GM15510 (cell line): Measurements from ENCODE around the gene KCNIP3.

Source experiments
- POLR2A ChIP-seq: IDR thresholded peaks from 3 replicates; pipeline ENCODE4 v1.6.1; 2011; ENCODE audit warnings: borderline replicate concordance; ENCODE audit not compliant: insufficient read length; ENCODE audit errors: extremely low read depth

Gene KCNIP3

GRCh38 chr2:95323347-95324155, 26.4 kb downstream of the KCNIP3 start:
- no peak for TF ChIP-seq POLR2A

DNA sequence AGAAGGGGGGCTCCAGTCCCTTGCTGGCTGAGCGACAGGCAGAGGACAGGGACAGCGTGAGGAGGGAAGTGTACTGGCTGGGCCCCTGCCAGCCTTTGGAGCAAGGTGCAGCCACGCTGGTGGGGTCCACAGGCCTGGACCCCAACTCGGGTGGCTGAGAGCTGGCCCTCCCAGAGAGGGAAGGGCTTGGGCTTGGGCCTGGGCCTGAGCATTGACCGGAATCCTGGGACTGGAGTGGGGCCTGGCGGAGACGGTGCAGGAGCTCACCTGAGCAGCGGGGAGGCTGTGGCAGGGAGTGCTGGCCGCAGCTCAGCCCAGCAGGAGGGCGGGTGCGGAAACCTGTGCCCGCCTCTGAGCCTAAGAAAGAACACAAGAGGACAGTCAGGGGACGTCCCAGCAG, 27.9 kb downstream of the KCNIP3 start:
- TF ChIP-seq POLR2A = no peak

- TF ChIP-seq POLR2A = no peak
These were observed 28.7 kb downstream of the KCNIP3 start for GRCh38 chr2:95325590-95326432.

DNA sequence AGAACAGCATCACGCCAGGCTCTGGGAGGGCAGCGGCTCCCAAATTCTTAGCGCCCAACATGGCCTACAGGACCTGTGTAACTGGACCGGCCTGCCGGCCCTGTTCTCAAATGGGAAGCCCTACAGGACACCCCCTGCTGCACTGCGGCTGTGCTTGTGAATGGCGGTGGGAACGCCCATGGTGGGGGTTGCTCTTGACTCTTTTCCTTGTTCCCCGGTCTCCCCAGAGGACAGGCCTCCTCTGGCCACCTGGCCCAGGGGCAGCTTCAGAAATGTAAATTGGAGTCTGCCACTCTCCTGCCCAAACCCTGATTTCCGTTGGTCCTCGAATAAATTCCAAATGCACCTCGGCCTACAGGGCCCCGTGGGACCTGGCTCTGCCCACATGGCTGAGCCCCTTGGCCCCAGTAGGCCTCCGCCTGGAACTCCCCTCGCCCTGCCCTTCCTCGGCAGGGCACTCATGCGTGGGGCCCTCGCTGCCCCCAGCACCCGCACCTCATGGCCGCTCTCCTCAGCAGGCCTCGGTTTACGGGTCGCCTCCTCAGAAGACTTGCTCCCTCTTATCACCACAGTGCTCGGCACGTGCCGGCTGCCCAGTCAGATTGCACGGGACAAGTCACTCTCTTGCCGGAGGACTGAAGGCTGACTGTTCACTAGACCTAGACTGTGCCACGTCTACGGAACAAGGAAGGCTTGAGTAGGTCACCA, 29.4 kb downstream of the KCNIP3 start:
- TF ChIP-seq POLR2A = no peak

DNA sequence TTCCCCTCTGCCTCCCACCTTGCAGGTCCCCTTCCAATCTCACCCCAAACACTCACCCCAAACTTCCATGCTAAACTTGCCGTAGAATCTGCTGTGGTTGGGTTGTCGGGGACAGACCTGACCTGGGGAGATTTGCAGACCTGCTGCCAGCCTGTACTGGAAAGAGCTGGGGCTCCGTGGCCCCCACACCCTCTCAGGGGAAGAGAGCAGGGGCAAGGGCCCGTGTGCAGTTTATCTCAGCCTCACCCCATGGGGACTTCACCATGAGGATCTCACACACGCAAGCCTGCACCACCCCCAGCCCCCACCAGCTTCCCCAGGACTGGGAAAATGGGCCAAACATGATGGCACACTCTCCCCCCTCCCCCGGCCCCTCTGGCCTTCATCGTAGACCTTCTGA, 30.7 kb downstream of the KCNIP3 start:
- no peak for TF ChIP-seq POLR2A

GRCh38 chr2:95328358-95329125, 31.4 kb downstream of the KCNIP3 start:
- no peak for TF ChIP-seq POLR2A

DNA sequence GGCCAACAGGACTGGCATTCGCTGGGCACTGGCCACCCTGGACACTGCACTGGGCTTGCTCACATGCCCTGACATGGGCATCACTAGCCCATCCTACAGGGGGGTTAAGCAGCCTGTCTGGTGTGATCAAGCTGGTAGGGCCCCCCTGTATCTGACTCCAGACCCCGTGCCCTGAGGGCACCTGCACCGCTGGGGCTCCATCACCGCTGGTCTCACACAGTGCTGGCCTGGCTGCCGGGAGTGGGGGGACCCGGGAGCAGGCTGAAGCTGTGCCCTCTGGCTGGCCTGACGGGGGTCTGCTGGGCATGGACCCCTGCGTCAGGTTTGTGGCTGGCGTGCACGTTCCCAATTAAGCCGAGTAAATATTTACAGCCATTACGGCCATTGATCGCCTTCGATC, 32.3 kb downstream of the KCNIP3 start:
- no peak for TF ChIP-seq POLR2A

- no peak for TF ChIP-seq POLR2A
These were observed 33.0 kb downstream of the KCNIP3 start for GRCh38 chr2:95329891-95330793.

GRCh38 chr2:95330794-95331338, 33.7 kb downstream of the KCNIP3 start:
- TF ChIP-seq POLR2A = no peak

- TF ChIP-seq POLR2A = no peak
These were observed 34.5 kb downstream of the KCNIP3 start for GRCh38 chr2:95331606-95332005.

DNA sequence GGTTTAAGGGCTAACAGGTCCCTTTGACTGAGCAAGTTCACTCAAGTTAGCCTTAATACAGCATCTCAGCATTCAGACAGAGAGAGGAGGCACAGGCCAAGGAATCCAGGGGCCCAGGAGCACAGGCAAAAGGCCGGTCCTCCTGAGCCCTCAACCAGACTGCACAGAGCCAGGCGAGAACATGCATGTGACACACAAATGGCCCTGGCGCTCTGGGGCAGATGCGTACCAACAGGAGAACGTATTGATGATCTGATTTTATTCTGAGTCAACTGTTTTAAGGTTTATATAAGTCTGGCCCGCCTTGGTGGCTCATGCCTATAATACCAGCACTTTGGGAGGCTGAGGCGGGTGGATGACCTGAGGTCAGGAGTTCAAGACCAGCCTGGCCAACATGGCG, 34.9 kb downstream of the KCNIP3 start:
- no peak for TF ChIP-seq POLR2A

- no peak for TF ChIP-seq POLR2A
These were observed 35.9 kb downstream of the KCNIP3 start for GRCh38 chr2:95333056-95333455.

- no peak for TF ChIP-seq POLR2A
These were observed 36.8 kb downstream of the KCNIP3 start for GRCh38 chr2:95333888-95334338.
